SW 1271 (cell line): ENCODE results near the gene RGS9.

Source experiments
- DNase-seq, 2 experiments: peaks; one replicate each; lab custom pipeline; 2025; lab: John Stamatoyannopoulos, UW

Gene RGS9

GRCh38 chr17:65261152-65261551 is 124.0 kb downstream of the RGS9 start:
- no peak for DNase-seq

DNA sequence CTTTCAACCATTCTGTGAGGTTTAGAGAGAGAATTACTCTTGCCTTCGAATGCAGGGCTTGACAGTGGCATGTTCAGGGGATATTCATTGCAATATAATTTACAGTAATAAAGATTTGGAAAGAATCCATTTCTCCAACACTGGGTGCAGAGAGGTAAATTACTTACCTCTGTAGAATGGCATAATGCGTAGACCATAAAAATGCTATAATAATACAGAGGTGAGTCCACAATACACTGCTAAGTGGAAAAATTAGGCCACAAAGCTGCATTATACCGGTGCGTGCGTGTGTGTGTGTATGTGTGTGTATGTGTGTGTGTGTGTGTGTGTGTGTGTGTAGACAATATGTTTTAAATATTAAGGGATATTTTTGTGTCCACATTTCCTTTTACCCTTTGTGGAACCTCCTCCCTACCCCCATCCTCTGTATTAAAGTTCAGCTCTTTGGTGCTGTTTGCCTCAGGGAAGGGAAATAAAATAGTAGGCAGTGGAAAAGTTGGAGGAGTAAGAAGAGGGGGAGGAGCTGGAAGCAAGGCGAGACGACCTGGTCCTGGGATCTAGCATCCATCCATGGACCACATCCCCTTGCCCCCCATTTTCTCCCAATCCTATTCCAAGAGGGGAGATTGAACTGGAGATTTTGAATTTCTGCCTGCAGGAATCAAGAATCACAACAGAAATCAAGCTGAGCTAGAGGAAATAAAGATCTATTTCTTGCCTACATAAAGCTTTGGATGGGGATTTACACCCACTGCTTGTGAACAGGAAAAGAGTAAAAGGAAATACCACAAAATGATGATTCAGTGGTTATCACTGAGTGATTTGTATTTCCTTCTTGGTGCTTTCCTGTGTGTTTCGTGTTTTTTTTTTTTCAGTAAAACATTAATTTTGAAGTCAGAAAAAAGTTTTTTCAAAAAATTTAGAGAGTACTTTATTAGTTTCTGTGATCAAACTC is 124.8 kb downstream of the RGS9 start:
- DNase-seq = no peak

- DNase-seq = no peak
Observed at GRCh38 chr17:65265276-65265675, 128.1 kb downstream of the RGS9 start.

DNA sequence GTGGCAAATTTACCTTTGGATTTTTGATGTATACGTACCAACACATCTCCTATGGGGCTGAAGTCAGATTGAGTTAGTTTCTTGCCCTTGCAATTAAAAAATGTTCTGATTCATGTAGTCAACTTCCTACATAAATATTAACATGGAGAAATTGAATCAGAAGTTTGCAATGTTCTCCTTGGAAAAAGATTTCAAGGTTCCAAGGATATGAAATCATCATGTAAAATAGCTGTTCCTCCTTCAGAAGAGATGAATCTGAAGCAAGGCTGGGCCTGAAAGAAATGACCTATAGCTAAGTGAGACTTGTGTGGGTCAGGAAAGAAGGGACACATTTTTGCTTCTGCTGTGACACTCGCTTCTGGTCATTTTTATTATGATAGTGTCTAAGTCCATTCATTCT is 131.7 kb downstream of the RGS9 start:
- DNase-seq = no peak

DNA sequence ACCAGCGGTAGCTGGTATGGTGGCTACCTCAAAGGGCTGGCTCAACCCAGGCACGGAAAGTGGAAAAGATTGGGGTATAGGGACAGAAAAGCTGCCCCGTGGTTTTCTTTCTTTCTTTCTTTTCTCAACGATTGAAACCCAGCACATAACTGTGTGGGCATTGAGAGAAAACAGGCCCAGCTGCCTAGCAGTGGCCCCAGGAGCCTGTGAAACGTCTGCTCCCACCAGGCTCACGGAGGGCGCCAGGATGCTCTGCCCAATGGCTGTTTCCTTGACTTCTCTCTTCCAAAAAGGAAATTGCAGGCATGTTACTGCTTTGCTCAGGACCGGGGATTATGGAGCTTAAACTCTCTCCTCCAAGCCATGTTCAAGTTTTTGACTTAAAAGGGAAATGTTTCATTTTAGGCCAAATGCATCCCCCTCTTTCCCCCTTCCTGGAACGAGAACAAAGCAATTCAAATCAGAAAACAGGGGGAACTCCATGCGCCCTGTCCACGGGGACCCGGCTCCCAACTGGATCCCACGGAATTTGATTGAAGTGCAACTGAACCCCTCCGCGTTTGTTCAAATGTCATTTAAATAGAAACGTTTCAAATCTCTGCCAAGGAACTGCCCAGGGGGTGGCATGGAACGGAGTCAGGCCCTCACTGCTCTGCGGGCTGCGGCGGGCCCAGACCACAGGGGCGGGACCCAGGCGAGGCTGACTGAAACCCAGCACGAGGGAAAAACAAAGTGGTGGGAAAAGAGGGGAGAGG is 133.5 kb downstream of the RGS9 start:
- DNase-seq = no peak

DNA sequence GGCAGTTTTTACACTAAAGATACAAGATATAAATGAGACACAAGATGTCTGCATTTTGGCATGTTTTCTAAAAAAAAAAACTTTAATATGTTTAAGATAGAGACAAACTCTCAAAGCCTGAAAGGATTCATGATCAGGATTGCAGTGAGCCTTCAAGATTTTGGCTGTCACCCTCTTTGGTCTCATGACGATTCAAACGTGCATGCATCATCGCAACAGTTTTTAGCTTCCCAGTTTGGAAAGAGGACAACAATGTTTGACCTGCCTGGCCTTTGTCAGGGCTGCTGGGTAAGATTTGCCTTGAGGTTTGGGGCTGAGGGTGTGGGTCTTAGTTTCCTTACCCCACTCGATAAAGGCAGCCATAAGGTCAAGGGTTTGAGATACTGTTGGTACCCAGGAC is 134.1 kb downstream of the RGS9 start:
- DNase-seq = no peak
